Measurements from ENCODE around the gene EDIL3. TPM values are rescaled to one million over a fixed set of nuclear protein-coding genes. Genes with fewer than 3 reads are reported as not detected.
"Not testable (repeated sequence)": the region's sequence is repeated elsewhere in the genome, so short reads cannot be mapped to it uniquely, and the experiment has no call there.

Gene EDIL3
- total RNA-seq, 2 donors from 2014 or later: 4.6 to 5.5 TPM

GRCh38 chr5:84322646-84323045 lies 62.0 kb downstream of the EDIL3 start:
- no peaks in the 10 kb centered on the region for H3K27me3 ChIP-seq (replicated peaks; ENCODE audit: insufficient read depth)
- H3K27ac ChIP-seq: no peak overlapping the region
- 91% methylated on average over 3 of the region's 3 CpGs for WGBS
- intact Hi-C loops (cut with DNase I): no loop called here
- H3K4me3 ChIP-seq: no peak overlapping the region
- H3K36me3 ChIP-seq: no peaks in the 10 kb centered on the region
- TF ChIP-seq, protein P1, sequence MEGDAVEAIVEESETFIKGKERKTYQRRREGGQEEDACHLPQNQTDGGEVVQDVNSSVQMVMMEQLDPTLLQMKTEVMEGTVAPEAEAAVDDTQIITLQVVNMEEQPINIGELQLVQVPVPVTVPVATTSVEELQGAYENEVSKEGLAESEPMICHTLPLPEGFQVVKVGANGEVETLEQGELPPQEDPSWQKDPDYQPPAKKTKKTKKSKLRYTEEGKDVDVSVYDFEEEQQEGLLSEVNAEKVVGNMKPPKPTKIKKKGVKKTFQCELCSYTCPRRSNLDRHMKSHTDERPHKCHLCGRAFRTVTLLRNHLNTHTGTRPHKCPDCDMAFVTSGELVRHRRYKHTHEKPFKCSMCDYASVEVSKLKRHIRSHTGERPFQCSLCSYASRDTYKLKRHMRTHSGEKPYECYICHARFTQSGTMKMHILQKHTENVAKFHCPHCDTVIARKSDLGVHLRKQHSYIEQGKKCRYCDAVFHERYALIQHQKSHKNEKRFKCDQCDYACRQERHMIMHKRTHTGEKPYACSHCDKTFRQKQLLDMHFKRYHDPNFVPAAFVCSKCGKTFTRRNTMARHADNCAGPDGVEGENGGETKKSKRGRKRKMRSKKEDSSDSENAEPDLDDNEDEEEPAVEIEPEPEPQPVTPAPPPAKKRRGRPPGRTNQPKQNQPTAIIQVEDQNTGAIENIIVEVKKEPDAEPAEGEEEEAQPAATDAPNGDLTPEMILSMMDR (IDR thresholded peaks at IDR 0.05): no peak
- no peak for TF ChIP-seq POLR2AphosphoS5 (IDR thresholded peaks at IDR 0.05)
- TF ChIP-seq POLR2A (IDR thresholded peaks at IDR 0.05): no peak
- no peaks in the 10 kb centered on the region for H3K4me1 ChIP-seq (replicated peaks)
- H3K9me3 ChIP-seq: no peaks in the 10 kb centered on the region
- DNase-seq (ENCODE audit: low spot score): no peak

DNA sequence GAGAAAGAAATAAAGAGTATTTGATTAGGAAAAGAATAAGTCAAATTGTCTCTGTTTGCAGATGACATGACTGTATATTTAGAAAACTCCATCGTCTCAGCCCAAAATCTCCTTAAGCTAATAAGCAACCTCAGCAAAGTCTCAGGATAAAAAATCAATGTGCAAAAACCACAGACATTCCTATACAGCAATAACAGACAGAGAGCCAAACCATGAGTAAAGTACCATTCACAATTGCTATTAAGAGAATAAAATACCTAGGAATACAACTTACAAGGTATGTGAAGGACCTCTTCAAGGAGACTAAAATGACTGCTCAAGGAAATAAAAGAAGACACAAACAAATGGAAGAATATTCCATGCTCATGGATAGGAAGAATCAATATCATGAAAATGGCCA lies 66.9 kb downstream of the EDIL3 start:
- H3K4me3 ChIP-seq; H3K27ac ChIP-seq; intact Hi-C loops (cut with DNase I); DNase-seq (ENCODE audit: low spot score); H3K4me1 ChIP-seq (replicated peaks); H3K36me3 ChIP-seq; H3K27me3 ChIP-seq (replicated peaks; ENCODE audit: insufficient read depth); H3K9me3 ChIP-seq: not testable (repeated sequence)
- WGBS: 87% methylated on average over 1 of the region's 1 CpG

DNA sequence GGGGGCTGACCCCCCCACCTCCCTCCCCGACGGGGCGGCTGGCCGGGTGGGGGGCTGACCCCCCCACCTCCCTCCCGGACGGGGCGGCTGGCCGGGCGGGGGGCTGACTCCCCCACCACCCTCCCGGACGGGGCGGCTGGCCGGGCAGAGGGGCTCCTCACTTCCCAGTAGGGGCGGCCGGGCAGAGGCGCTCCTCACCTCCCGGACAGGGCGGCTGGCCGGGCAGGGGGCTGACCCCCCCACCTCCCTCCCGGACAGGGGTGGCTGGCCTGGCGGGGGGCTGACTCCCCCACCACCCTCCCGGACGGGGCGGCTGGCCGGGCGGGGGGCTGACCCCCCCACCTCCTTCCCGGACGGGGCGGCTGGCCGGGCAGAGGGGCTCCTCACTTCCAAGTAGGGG lies 72.4 kb downstream of the EDIL3 start:
- DNase-seq (ENCODE audit: low spot score); H3K4me3 ChIP-seq; H3K4me1 ChIP-seq (replicated peaks); H3K27ac ChIP-seq; intact Hi-C loops (cut with DNase I); H3K27me3 ChIP-seq (replicated peaks; ENCODE audit: insufficient read depth); H3K9me3 ChIP-seq; H3K36me3 ChIP-seq: not testable (repeated sequence)
- 98% methylated on average over 4 of the region's 30 CpGs for WGBS

- H3K9me3 ChIP-seq; H3K36me3 ChIP-seq; H3K27ac ChIP-seq; H3K4me1 ChIP-seq (replicated peaks); intact Hi-C loops (cut with DNase I); H3K27me3 ChIP-seq (replicated peaks; ENCODE audit: insufficient read depth); DNase-seq (ENCODE audit: low spot score); H3K4me3 ChIP-seq: not testable (repeated sequence)
Measured at GRCh38 chr5:84309850-84310249, 74.8 kb downstream of the EDIL3 start.

GRCh38 chr5:84306601-84307000 lies 78.1 kb downstream of the EDIL3 start:
- Histone ChIP-seq H3K27ac (no peak overlapping the region), H3K9me3 (no peaks in the 10 kb centered on the region), H3K27me3 (replicated peaks; ENCODE audit: insufficient read depth) (no peaks in the 10 kb centered on the region), H3K36me3 (no peaks in the 10 kb centered on the region), H3K4me1 (replicated peaks) (no peaks in the 10 kb centered on the region), H3K4me3 (no peak overlapping the region)
- TF ChIP-seq POLR2AphosphoS5 (IDR thresholded peaks at IDR 0.05) (no peak), POLR2A (IDR thresholded peaks at IDR 0.05) (no peak)
- TF ChIP-seq, protein P1 (IDR thresholded peaks at IDR 0.05): no peak
- 91% methylated on average over 1 of the region's 1 CpG for WGBS
- intact Hi-C loops (cut with DNase I): no loop called here
- DNase-seq (ENCODE audit: low spot score): no peak

DNA sequence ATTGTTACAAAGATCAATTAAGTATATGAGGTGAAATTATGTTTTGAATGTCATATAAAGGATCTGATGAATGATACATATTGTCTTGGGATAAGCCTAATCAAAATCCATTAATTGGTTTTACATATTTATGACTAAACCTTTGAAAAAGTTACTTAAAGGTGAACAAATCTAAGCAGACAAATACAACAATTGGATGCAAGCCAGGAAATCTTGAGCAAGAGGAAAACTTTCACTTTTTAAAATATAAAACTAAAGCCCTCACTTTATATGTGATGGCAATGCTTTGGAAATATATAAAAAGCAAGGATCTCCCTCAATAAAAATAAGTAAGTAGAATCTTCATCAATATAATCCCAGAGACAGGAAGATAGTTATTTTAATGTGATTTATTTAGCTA lies 80.1 kb downstream of the EDIL3 start:
- intact Hi-C loops (cut with DNase I): no loop called here
- no peak for DNase-seq (ENCODE audit: low spot score)
- Histone ChIP-seq H3K27me3 (replicated peaks; ENCODE audit: insufficient read depth) (no peaks in the 10 kb centered on the region), H3K4me3 (no peak overlapping the region), H3K36me3 (no peaks in the 10 kb centered on the region), H3K4me1 (replicated peaks) (no peaks in the 10 kb centered on the region), H3K9me3 (no peaks in the 10 kb centered on the region), H3K27ac (no peak overlapping the region)
- TF ChIP-seq POLR2AphosphoS5 (IDR thresholded peaks at IDR 0.05) (no peak), POLR2A (IDR thresholded peaks at IDR 0.05) (no peak)
- TF ChIP-seq, protein P1 (IDR thresholded peaks at IDR 0.05): no peak

GRCh38 chr5:84303315-84303714 lies 81.4 kb downstream of the EDIL3 start:
- Histone ChIP-seq H3K36me3 (no peaks in the 10 kb centered on the region), H3K4me3 (no peak overlapping the region), H3K27ac (no peak overlapping the region), H3K4me1 (replicated peaks) (no peaks in the 10 kb centered on the region), H3K9me3 (no peaks in the 10 kb centered on the region), H3K27me3 (replicated peaks; ENCODE audit: insufficient read depth) (no peaks in the 10 kb centered on the region)
- TF ChIP-seq POLR2AphosphoS5 (IDR thresholded peaks at IDR 0.05): no peak
- no peak for TF ChIP-seq POLR2A (IDR thresholded peaks at IDR 0.05)
- TF ChIP-seq, protein P1 (IDR thresholded peaks at IDR 0.05): no peak
- intact Hi-C loops (cut with DNase I): no loop called here
- DNase-seq (ENCODE audit: low spot score): no peak
- WGBS: 89% methylated on average over 3 of the region's 3 CpGs

Data from prostate gland (tissue), 2 donors.